Smooth muscle cell (in vitro differentiated cells): ENCODE data around the gene GLRA2. TPM values are rescaled to one million over a fixed set of nuclear protein-coding genes. Genes with fewer than 3 reads are reported as not detected.

Experiments used
- DNase-seq: peaks from one replicate; lab custom pipeline; 2025; ENCODE audit not compliant: unreplicated experiment; lab: John Stamatoyannopoulos, UW
- H2AFZ ChIP-seq: fragments of 200-600 bp; sonication (generic); 2 replicates; pipeline ENCODE4 v1.6.0; 2016; ENCODE audit warnings: antibody characterized with exemption, low read depth, mild to moderate bottlenecking
- H3F3A ChIP-seq: fragments of 200-600 bp; sonication (generic); 2 replicates; pipeline ENCODE4 v1.6.0; 2017; ENCODE audit warnings: antibody characterized with exemption, low read depth
- H3K27ac ChIP-seq: fragments of 200-600 bp; sonication (generic); 2 replicates; pipeline ENCODE4 v1.5.1; 2016; ENCODE audit warnings: low read depth, mild to moderate bottlenecking
- H3K27me3 ChIP-seq: fragments of 200-600 bp; sonication (generic); 2 replicates; pipeline ENCODE4 v1.6.1; 2016; ENCODE audit warnings: low read depth, mild to moderate bottlenecking
- H3K36me3 ChIP-seq: fragments of 200-600 bp; sonication (generic); 2 replicates; pipeline ENCODE4 v1.5.1; 2016; ENCODE audit warnings: low read depth
- H3K4me1 ChIP-seq: fragments of 200-600 bp; sonication (generic); 2 replicates; pipeline ENCODE4 v1.5.1; 2016; ENCODE audit warnings: low read depth
- H3K4me2 ChIP-seq: fragments of 200-600 bp; sonication (generic); 2 replicates; pipeline ENCODE4 v1.6.0; 2016; ENCODE audit warnings: mild to moderate bottlenecking
- H3K4me3 ChIP-seq: fragments of 200-600 bp; sonication (generic); 2 replicates; pipeline ENCODE4 v1.5.1; 2016; ENCODE audit warnings: mild to moderate bottlenecking
- H3K79me2 ChIP-seq: fragments of 200-600 bp; sonication (generic); 2 replicates; pipeline ENCODE4 v1.6.0; 2016; ENCODE audit warnings: low read depth, mild to moderate bottlenecking
- H3K9ac ChIP-seq: fragments of 200-600 bp; sonication (generic); 2 replicates; pipeline ENCODE4 v1.6.0; 2016; ENCODE audit warnings: low read depth
- H3K9me3 ChIP-seq: fragments of 200-600 bp; sonication (generic); replicated peaks from 2 replicates; pipeline ENCODE4 v1.5.1; 2016; ENCODE audit warnings: low read depth
- H4K20me1 ChIP-seq: fragments of 200-600 bp; sonication (generic); 2 replicates; pipeline ENCODE4 v1.6.0; 2016; ENCODE audit warnings: low read depth
- WGBS: methylation state at CpG from one replicate; pipeline ENCODE4 v1.1.7; 2016; ENCODE audit warnings: low lambda C conversion rate; 5-methylcytosine and 5-hydroxymethylcytosine counted together
- polyA plus RNA-seq: library from polyadenylated mRNA; unstranded; fragments of >200 nt; fragmentation: Nextera tagmentation; extraction: Ambion mirVana; gene quantifications from 2 replicates; pipeline ENCODE4 v1.2.1, GENCODE V29; 2016
- total RNA-seq: library from RNA; depleted of rRNA; stranded (reverse); fragments of >200 nt; gene quantifications from 2 replicates; pipeline ENCODE4 v1.2.3, GENCODE V29; 2014
- TF ChIP-seq, protein P1 (sequence below): fragments of 200-600 bp; sonication (generic); IDR thresholded peaks from 2 replicates; pipeline ENCODE4 v1.5.1; 2017; ENCODE audit warnings: borderline replicate concordance, mild to moderate bottlenecking, antibody characterized with exemption; ENCODE audit not compliant: insufficient read depth, poor library complexity, severe bottlenecking

GLRA2 gene
- total and polyA plus RNA-seq, 2 experiments from 2014 or later: 3.0 TPM; not detected in 1

- H4K20me1 ChIP-seq: no peaks in the 10 kb centered on the region
- H3K9ac ChIP-seq: no peak overlapping the region
- H3K4me1 ChIP-seq: no peaks in the 10 kb centered on the region
- no peak for DNase-seq
- H3K36me3 ChIP-seq: no peaks in the 10 kb centered on the region
- no peaks in the 10 kb centered on the region for H3K27me3 ChIP-seq
- H3K27ac ChIP-seq: no peak overlapping the region
- no peak overlapping the region for H3K4me3 ChIP-seq
- TF ChIP-seq, protein P1, sequence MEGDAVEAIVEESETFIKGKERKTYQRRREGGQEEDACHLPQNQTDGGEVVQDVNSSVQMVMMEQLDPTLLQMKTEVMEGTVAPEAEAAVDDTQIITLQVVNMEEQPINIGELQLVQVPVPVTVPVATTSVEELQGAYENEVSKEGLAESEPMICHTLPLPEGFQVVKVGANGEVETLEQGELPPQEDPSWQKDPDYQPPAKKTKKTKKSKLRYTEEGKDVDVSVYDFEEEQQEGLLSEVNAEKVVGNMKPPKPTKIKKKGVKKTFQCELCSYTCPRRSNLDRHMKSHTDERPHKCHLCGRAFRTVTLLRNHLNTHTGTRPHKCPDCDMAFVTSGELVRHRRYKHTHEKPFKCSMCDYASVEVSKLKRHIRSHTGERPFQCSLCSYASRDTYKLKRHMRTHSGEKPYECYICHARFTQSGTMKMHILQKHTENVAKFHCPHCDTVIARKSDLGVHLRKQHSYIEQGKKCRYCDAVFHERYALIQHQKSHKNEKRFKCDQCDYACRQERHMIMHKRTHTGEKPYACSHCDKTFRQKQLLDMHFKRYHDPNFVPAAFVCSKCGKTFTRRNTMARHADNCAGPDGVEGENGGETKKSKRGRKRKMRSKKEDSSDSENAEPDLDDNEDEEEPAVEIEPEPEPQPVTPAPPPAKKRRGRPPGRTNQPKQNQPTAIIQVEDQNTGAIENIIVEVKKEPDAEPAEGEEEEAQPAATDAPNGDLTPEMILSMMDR: no peak
- 39% methylated on average over 1 of the region's 1 CpG for WGBS
- H3F3A ChIP-seq: no peaks in the 10 kb centered on the region
- no peak overlapping the region for H2AFZ ChIP-seq
- no peaks in the 10 kb centered on the region for H3K79me2 ChIP-seq
- no peak overlapping the region for H3K4me2 ChIP-seq
- H3K9me3 ChIP-seq: no peaks in the 10 kb centered on the region
Observed at GRCh38 chrX:14729058-14729457, 199.7 kb downstream of the GLRA2 start.

DNA sequence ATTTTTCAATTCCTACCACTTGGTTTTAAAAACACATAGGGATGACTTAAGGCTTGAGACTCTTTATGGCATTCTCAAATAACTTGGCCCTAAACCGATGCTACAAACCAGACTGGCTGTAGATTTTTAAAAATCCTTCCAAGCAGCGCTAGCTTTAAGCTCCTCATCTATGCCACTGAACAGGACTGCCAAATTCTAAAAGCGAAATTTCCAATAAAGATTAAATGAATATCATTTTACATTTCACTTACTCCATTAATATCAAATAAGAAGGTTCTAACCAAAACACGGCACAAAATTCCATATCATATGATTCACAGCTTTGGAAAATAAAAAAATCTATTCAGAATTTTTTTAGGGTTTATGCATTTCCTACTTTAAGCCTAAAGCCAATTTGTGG, 209.3 kb downstream of the GLRA2 start:
- Histone ChIP-seq H3K4me3 (no peak overlapping the region), H3K9ac (no peak overlapping the region), H2AFZ (no peak overlapping the region), H3K36me3 (no peaks in the 10 kb centered on the region), H3K4me2 (no peak overlapping the region), H3F3A (no peaks in the 10 kb centered on the region), H3K4me1 (no peaks in the 10 kb centered on the region), H3K9me3 (no peaks in the 10 kb centered on the region), H3K27ac (no peak overlapping the region), H3K27me3 (no peaks in the 10 kb centered on the region), H3K79me2 (no peaks in the 10 kb centered on the region), H4K20me1 (no peaks in the 10 kb centered on the region)
- 73% methylated on average over 4 of the region's 4 CpGs for WGBS
- no peak for DNase-seq
- TF ChIP-seq, protein P1: no peak

- 69% methylated on average over 4 of the region's 4 CpGs for WGBS
- H3K9ac ChIP-seq: no peak overlapping the region
- no peak for DNase-seq
- no peak overlapping the region for H2AFZ ChIP-seq
- H4K20me1 ChIP-seq: no peaks in the 10 kb centered on the region
- no peaks in the 10 kb centered on the region for H3K79me2 ChIP-seq
- H3K4me1 ChIP-seq: no peaks in the 10 kb centered on the region
- no peaks in the 10 kb centered on the region for H3K9me3 ChIP-seq
- H3K27ac ChIP-seq: no peak overlapping the region
- H3K36me3 ChIP-seq: no peaks in the 10 kb centered on the region
- H3K4me3 ChIP-seq: no peak overlapping the region
- H3K27me3 ChIP-seq: no peaks in the 10 kb centered on the region
- TF ChIP-seq, protein P1: no peak
- no peak overlapping the region for H3K4me2 ChIP-seq
- H3F3A ChIP-seq: no peaks in the 10 kb centered on the region
Observed at GRCh38 chrX:14753441-14753840, 224.1 kb downstream of the GLRA2 start.

DNA sequence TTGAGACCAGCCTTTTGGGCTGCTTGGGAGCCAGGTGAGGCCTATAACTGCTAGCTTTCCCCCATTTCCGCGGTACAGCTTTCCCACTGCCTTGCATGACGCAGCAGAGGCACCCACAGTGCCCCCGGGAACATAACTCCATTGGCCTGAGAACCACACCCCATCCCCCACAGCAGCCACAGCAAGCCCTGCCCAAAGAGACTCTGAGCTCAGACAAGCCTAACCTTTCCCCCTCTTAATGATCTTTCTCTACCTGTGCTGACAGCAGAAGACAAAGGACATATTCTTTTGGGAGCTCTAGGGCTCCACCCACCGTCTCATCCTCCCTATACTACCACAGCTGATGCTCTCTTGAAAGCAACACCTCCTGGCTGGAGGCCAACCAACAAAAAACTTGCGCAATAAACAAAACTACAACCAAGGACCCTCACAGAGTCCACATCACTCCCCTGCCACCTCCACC, 228.7 kb downstream of the GLRA2 start:
- H3K9me3 ChIP-seq: no peaks in the 10 kb centered on the region
- TF ChIP-seq, protein P1: no peak
- H3K36me3 ChIP-seq: no peaks in the 10 kb centered on the region
- no peak overlapping the region for H3K9ac ChIP-seq
- no peaks in the 10 kb centered on the region for H3K4me1 ChIP-seq
- no peaks in the 10 kb centered on the region for H3K79me2 ChIP-seq
- H3K4me3 ChIP-seq: no peak overlapping the region
- H3K4me2 ChIP-seq: no peak overlapping the region
- no peaks in the 10 kb centered on the region for H4K20me1 ChIP-seq
- no peak overlapping the region for H3K27ac ChIP-seq
- no peak overlapping the region for H2AFZ ChIP-seq
- 66% methylated on average over 6 of the region's 6 CpGs for WGBS
- DNase-seq: no peak
- no peaks in the 10 kb centered on the region for H3K27me3 ChIP-seq
- H3F3A ChIP-seq: no peaks in the 10 kb centered on the region
